ENCODE measurements around the gene RCSD1.
"Not testable (repeated sequence)": the region's sequence is repeated elsewhere in the genome, so short reads cannot be mapped to it uniquely, and the experiment has no call there.

Gene RCSD1

GRCh38 chr1:167742392-167743057 is 112.5 kb downstream of the RCSD1 start:
- not testable (repeated sequence) for DNase-seq (ENCODE audit: low read depth in 2 of 2)

GRCh38 chr1:167744901-167745300 is 114.9 kb downstream of the RCSD1 start:
- no peak for DNase-seq (ENCODE audit: low read depth in 2 of 2)

GRCh38 chr1:167746013-167746672 is 116.1 kb downstream of the RCSD1 start:
- DNase-seq (ENCODE audit: low read depth in 2 of 2) = no peak

GRCh38 chr1:167746988-167747655 is 117.1 kb downstream of the RCSD1 start:
- DNase-seq (ENCODE audit: low read depth in 2 of 2) = no peak

GRCh38 chr1:167747988-167748387 is 118.0 kb downstream of the RCSD1 start:
- DNase-seq (ENCODE audit: low read depth in 2 of 2) = no peak

- DNase-seq (ENCODE audit: low read depth in 2 of 2) = no peak
Measured at GRCh38 chr1:167748906-167749305, 118.9 kb downstream of the RCSD1 start.

GRCh38 chr1:167749741-167750140 is 119.7 kb downstream of the RCSD1 start:
- no peak for DNase-seq (ENCODE audit: low read depth in 2 of 2)

- no peak for DNase-seq (ENCODE audit: low read depth in 2 of 2)
Measured at GRCh38 chr1:167750641-167751040, 120.6 kb downstream of the RCSD1 start.

- no peak for DNase-seq (ENCODE audit: low read depth in 2 of 2)
Measured at GRCh38 chr1:167751676-167752075, 121.6 kb downstream of the RCSD1 start.

- no peak for DNase-seq (ENCODE audit: low read depth in 2 of 2)
Measured at GRCh38 chr1:167752219-167752985, 122.4 kb downstream of the RCSD1 start.

GRCh38 chr1:167755654-167756053 is 125.6 kb downstream of the RCSD1 start:
- no peak for DNase-seq (ENCODE audit: low read depth in 2 of 2)

Measured in stimulated activated CD4-positive, alpha-beta T cell treated with anti-CD3 and anti-CD28 coated beads, Interleukin-1b, Interleukin-23, amount 100 ng/mL, for 4 hours (primary cell).